Stimulated activated CD4-positive, alpha-beta T cell treated with anti-CD3 and anti-CD28 coated beads, Interleukin-4, amount 100 ng/mL, for 24 hours (primary cell): ENCODE measurements around the gene CDK19.
"Not testable (repeated sequence)": the region's sequence is repeated elsewhere in the genome, so short reads cannot be mapped to it uniquely, and the experiment has no call there.

Experiments
- DNase-seq: peaks from one replicate; pipeline ENCODE4 v3.0.0-alpha.2; 2020

The CDK19 gene

GRCh38 chr6:110617057-110617456 lies 198.2 kb downstream of the CDK19 start:
- DNase-seq = no peak

DNA sequence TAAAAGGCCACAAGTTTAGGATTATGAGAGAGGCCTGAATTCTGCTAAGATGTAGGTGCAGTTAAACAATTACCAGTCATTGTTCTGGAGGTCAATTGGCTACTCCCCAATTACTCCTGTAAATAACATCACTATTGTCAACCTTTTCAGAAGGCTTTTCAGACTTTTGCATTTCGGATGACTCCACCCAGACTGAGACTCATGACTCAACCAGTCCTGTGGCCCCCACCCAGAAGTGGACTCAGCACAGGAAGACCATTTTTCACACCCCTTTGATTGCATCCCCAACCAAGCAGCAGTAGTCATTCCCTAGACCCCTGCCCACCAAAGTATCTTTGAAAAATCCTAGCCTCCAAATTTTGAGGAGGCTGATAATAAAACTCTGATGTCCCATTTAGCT lies 199.5 kb downstream of the CDK19 start:
- no peak for DNase-seq

GRCh38 chr6:110614586-110614985 lies 200.7 kb downstream of the CDK19 start:
- DNase-seq = no peak

DNA sequence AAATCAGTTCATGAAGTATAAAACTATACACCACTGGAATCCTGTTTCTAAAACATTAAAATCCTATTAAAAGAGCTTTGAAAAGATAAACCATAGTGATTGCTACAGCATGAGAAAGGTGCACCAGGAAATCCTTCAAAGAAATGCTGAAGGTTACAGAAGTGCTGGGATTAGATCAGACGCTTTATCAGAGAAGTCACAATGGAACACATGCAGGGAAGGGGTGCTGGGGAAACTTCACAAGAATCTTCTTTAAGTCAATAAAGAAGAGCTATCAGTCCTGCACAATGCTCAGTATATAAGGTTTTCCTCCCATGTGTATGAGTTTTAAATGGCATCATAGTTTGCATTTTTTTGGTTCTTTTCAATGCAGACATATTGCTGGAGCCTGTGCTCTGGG lies 201.2 kb downstream of the CDK19 start:
- DNase-seq = no peak

GRCh38 chr6:110613356-110613755 lies 201.9 kb downstream of the CDK19 start:
- no peak for DNase-seq

DNA sequence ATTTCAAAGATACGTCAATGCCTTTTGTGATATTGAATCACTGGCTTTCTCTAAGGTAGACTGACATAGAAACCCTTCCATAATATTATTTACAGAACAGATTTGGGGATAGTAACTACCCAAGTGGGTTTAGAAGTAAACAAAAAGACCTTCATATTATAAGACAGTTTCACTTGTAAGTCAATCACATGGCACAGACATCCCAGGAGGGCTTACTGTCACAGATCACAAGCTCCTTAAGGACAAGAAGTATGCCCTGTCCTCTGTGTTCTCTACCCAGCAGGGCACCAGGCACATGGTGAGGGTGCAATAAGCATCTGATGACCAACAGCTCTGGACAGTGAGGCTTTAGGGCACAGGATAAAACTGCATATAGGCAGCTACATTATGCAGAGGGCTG lies 203.0 kb downstream of the CDK19 start:
- no peak for DNase-seq

GRCh38 chr6:110609101-110609500 lies 206.2 kb downstream of the CDK19 start:
- no peak for DNase-seq

DNA sequence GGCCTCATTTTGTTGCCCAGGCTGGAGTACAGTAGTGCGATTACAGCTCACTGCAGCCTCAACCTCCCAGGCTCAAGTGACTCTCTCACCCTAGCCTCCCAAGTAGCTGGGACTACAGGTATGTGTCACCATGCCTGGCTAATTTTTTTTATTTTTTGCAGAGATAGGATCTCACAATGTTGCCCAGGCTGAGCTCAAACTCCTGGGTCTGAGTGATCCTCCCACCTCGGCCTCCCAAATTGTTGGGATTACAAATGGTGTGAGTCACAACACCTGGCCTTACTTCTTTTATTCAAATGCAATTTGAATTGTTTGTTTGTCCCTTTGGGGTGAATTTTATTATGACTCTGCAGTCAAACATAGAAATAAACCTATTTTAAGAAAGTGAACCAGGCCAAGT lies 207.1 kb downstream of the CDK19 start:
- no peak for DNase-seq

- DNase-seq = no peak
Observed at GRCh38 chr6:110606151-110606550, 209.1 kb downstream of the CDK19 start.

GRCh38 chr6:110600640-110601039 lies 214.6 kb downstream of the CDK19 start:
- not testable (repeated sequence) for DNase-seq

DNA sequence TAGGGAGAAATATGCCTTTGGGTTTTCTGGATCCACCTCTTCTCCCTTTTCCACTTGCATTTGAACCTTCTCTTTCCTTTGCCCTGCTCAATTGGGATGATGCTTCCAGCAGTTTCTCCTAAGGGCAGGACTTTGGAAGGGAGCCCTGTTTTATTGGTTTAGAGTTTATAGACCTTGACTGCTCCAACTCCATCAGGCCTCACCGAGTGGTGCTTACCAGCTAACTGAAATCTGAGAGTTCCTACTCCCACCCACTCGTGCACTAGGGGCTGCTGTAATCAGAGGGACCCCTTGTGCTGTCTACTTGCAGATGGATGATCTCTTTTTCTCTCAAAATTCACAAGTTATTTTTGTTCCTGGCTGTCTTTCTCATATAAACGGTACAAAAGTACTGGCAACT lies 217.5 kb downstream of the CDK19 start:
- DNase-seq = no peak

DNA sequence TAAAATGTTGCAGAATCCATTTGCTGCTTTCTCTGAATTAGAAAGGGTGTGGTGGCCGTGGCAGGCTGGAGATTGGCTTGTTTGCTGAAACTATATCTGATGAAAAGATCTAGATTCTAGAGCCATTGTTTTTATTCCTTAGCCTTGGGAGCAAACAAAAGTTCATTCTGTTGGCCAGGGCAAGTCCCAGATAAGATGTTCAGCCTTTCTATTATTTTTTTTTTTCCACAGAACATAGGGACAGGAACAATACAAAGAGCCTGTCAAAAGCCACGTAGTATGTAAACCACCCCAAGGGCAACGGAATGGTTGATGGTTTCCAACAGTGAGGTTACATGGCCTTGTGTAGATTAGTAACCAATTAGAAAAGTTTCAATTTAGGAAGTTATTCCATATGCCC lies 218.9 kb downstream of the CDK19 start:
- no peak for DNase-seq

GRCh38 chr6:110595112-110595511 lies 220.2 kb downstream of the CDK19 start:
- DNase-seq = no peak

DNA sequence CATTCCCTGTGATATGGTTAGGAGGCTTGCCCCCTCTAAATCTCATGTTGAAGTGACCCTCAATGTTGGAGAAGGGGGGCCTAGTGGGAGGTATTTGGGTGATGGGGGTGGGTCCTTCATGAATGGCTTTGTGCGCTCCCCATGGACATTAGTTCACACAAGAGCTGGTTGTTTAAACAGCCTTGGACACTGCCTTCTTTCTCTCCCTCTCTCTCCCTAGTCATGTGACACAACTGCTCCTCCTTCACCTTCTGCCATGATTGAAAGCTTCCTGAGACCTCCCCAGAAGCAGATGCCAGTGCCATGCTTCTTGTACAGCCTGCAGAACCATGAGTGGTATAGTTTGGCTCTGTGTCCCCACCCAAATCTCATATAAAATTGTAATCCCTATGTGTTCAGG lies 221.6 kb downstream of the CDK19 start:
- DNase-seq = no peak

DNA sequence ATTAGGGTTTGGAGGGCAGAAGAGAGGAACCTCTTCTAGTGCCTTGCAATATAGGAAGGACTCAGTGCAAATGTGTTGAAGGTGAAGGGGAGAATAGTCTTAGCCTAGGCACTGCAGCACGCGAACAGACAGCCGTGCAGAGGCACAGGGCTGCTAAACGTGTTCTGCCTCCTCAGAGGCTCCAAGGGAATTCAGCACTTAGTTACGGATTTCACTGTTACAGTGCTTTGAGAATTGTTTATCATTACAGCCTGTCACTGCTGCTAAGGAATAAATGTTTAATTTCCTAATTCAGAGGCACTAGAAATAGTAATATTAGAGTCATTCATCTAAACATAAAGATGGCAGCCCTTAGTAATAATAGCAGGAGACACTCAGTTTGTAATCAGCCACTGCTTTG lies 222.5 kb downstream of the CDK19 start:
- DNase-seq = no peak

GRCh38 chr6:110590821-110591351 lies 224.4 kb downstream of the CDK19 start:
- peak; percentile 35 for DNase-seq

DNA sequence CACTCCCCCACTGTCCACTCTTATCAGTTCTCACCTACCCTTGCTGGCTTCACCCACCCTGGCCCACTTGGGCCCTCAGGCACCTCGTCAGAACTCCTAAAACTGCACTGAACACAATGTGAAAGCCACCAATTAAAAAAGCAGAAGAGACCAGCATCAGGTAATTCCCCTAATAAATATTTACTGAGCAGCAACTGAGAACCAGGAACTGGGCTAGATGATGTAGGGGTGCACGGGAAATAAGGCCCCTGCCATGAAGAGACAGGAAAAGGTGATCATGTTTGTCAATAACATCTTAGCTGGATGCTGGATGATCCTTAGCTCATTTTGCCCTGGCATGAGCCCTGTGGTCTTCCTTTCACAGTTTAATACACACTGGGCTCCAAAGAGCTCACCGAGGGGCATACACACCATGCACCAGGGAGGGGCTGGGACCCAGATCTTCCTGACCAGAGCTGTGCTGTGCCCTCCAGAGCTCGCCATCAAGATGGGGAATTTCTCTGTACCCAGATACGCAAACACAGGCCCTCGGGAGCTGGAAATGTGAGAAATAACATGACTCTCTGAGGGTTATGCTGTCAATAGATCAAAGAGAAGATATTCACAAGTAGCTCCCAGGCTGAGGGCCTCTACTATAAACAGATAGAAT lies 225.3 kb downstream of the CDK19 start:
- DNase-seq = no peak

DNA sequence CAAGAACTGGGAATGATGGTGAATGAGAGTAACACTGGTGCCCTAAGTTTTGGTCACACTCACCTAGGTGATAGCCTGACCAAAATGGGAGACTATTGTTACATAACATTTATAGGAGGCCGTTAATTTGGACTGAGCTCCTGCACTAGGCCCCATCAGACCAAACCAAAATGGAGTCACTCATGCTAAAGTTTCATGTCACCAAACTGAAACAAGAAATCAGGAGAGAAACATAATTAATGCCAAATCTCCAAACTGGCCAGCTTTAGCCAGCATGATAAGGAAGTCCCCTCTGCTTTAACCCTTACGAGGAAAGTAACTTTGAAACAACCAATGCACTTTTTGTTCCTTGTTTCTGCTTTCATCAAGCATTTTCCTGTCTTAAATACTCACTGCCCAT lies 227.9 kb downstream of the CDK19 start:
- DNase-seq = no peak

- DNase-seq = no peak
Observed at GRCh38 chr6:110581679-110582078, 233.6 kb downstream of the CDK19 start.

GRCh38 chr6:110577596-110578167 lies 237.6 kb downstream of the CDK19 start:
- DNase-seq = not testable (repeated sequence)

GRCh38 chr6:110575925-110576463 lies 239.3 kb downstream of the CDK19 start:
- no peak for DNase-seq

GRCh38 chr6:110574817-110575216 lies 240.5 kb downstream of the CDK19 start:
- DNase-seq = no peak

DNA sequence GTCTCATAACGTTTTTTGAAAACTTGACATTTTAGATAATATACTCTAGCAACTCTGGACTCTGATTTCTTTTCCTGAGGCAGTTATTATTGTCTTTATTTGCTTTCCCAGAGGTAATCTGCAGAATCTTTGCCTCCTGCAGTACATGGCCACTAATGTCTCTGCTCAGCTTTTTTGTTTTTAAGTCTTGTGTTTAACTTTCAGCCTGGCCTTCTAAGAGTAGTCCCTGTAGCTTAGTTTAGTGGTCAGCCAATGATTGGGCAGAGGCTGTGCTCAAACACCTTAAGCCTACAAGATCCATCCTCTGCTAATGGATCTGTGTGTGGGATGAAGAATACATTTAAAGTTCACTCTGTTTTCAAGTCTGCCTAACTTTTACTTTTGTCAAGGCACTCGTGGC lies 241.7 kb downstream of the CDK19 start:
- no peak for DNase-seq

GRCh38 chr6:110573136-110573535 lies 242.1 kb downstream of the CDK19 start:
- DNase-seq = no peak
